HepG2 (cell line): ENCODE data around the gene INPP5E. TPM values are rescaled to one million over a fixed set of nuclear protein-coding genes. Genes with fewer than 3 reads are reported as not detected.

Experiments used
- BCL6 ChIP-seq: IDR thresholded peaks from 2 replicates; pipeline ENCODE4 v1.6.1; 2016; ENCODE audit warnings: missing genetic modification reagents, missing compliant biosample characterization
- FOXJ3 ChIP-seq: sonication (generic); formaldehyde crosslinking; IDR thresholded peaks from 2 replicates; pipeline ENCODE4 v1.4.0; 2020; ENCODE audit warnings: missing genetic modification reagents, mild to moderate bottlenecking, borderline replicate concordance
- FOXM1 ChIP-seq: sonication (generic); formaldehyde crosslinking; IDR thresholded peaks from 2 replicates; pipeline ENCODE4 v1.5.0; 2020; ENCODE audit warnings: missing genetic modification reagents
- HNF4G ChIP-seq, 2 experiments: sonication (generic) in 1 of 2; formaldehyde crosslinking in 1 of 2; IDR thresholded peaks; 2 replicates each; pipeline versions ENCODE4 v1.4.0 to v1.6.1; 2011 to 2020; ENCODE audit warnings: borderline replicate concordance in 2 of 2, low read depth in 2 of 2, mild to moderate bottlenecking in 2 of 2, low read length in 1 of 2, missing genetic modification reagents in 1 of 2, moderate library complexity in 1 of 2
- ISX ChIP-seq: sonication (generic); formaldehyde crosslinking; conservative IDR thresholded peaks from 2 replicates; pipeline ENCODE4 v1.5.0; 2020; ENCODE audit warnings: missing genetic modification reagents
- MED8 ChIP-seq: sonication (generic); formaldehyde crosslinking; IDR thresholded peaks from 2 replicates; pipeline ENCODE4 v1.8.1; 2023; ENCODE audit warnings: mild to moderate bottlenecking, missing genetic modification reagents; ENCODE audit not compliant: insufficient replicate concordance
- NCOA5 ChIP-seq: sonication (generic); formaldehyde crosslinking; IDR thresholded peaks from 2 replicates; pipeline ENCODE4 v1.4.0; 2020; ENCODE audit warnings: missing genetic modification reagents
- NR3C1 ChIP-seq: sonication (generic); formaldehyde crosslinking; IDR thresholded peaks from 2 replicates; pipeline ENCODE4 v1.4.0; 2020; ENCODE audit warnings: missing genetic modification reagents
- POLR2AphosphoS2 ChIP-seq: IDR thresholded peaks from 2 replicates; pipeline ENCODE4 v1.6.1; 2011; ENCODE audit warnings: low read depth, low read length, improper control_type of control experiment
- RBM39 ChIP-seq: fragments of 200-400 bp; formaldehyde crosslinking; IDR thresholded peaks from one replicate; pipeline ENCODE4 v1.6.1; 2018; ENCODE audit warnings: antibody characterized with exemption, mild to moderate bottlenecking, low read depth, low read length; ENCODE audit not compliant: poor library complexity, severe bottlenecking
- RFX1 ChIP-seq: fragments of 450-650 bp; IDR thresholded peaks from 2 replicates; pipeline ENCODE4 v1.6.1; 2017
- SRF ChIP-seq: IDR thresholded peaks from 2 replicates; pipeline ENCODE4 v1.6.1; 2011; ENCODE audit warnings: mild to moderate bottlenecking, low read depth, low read length, moderate library complexity
- SSRP1 ChIP-seq: IDR thresholded peaks from 2 replicates; pipeline ENCODE4 v1.6.1; 2016; ENCODE audit warnings: control low read depth
- TAF1 ChIP-seq: sonication (generic); formaldehyde crosslinking; IDR thresholded peaks from 2 replicates; pipeline ENCODE4 v1.4.0; 2020; ENCODE audit warnings: missing genetic modification reagents
- ZNF12 ChIP-seq: sonication (generic); formaldehyde crosslinking; IDR thresholded peaks from 2 replicates; pipeline ENCODE4 v1.5.0; 2020; ENCODE audit warnings: missing genetic modification reagents
- ZNF30 ChIP-seq: sonication (generic); formaldehyde crosslinking; IDR thresholded peaks from 2 replicates; pipeline ENCODE4 v1.5.0; 2020; ENCODE audit warnings: mild to moderate bottlenecking, missing genetic modification reagents
- ZNF546 ChIP-seq: sonication (generic); formaldehyde crosslinking; conservative IDR thresholded peaks from 2 replicates; pipeline ENCODE4 v1.8.1; 2023; ENCODE audit warnings: mild to moderate bottlenecking, missing genetic modification reagents
- ZNF564 ChIP-seq: sonication (generic); formaldehyde crosslinking; IDR thresholded peaks from 2 replicates; pipeline ENCODE4 v1.8.1; 2023; ENCODE audit warnings: mild to moderate bottlenecking, missing genetic modification reagents
- ZNF678 ChIP-seq: sonication (generic); formaldehyde crosslinking; IDR thresholded peaks from 2 replicates; pipeline ENCODE4 v1.4.0; 2020; ENCODE audit warnings: mild to moderate bottlenecking, missing genetic modification reagents
- polyA plus RNA-seq, 8 experiments: library from polyadenylated mRNA; depleted of rRNA in 3 of 8; stranded (reverse) in 7 of 8; unstranded in 1 of 8; fragments of >200 nt; fragmentation: Illumina TruSeq in 4 of 8; extraction: Trizol in 4 of 8; gene quantifications; 2 replicates each; pipeline versions ENCODE4 v1.2.1 to v1.2.3, GENCODE V29; 2011 to 2016; ENCODE audit warnings: low read depth in 4 of 8, missing spikeins in 1 of 8, mixed read lengths in 1 of 8; ENCODE audit not compliant: insufficient read depth in 1 of 8
- total RNA-seq, 5 experiments: library from RNA; depleted of rRNA; stranded (reverse); fragments of >200 nt; fragmentation: Illumina TruSeq; extraction: Trizol; gene quantifications; 2 replicates each; pipeline ENCODE4 v1.2.3, GENCODE V29; 2016; ENCODE audit warnings: low read depth in 1 of 5
- TF ChIP-seq, protein P1 (sequence below): sonication (generic); formaldehyde crosslinking; IDR thresholded peaks from 2 replicates; pipeline ENCODE4 v1.5.0; 2020; ENCODE audit warnings: missing genetic modification reagents
- TF ChIP-seq, protein P2 (sequence below): sonication (generic); formaldehyde crosslinking; IDR thresholded peaks from 2 replicates; pipeline ENCODE4 v1.5.0; 2020; ENCODE audit warnings: mild to moderate bottlenecking, missing genetic modification reagents
- TF ChIP-seq, protein P3 (sequence below): sonication (generic); formaldehyde crosslinking; IDR thresholded peaks from 2 replicates; pipeline ENCODE4 v1.4.0; 2020; ENCODE audit warnings: missing genetic modification reagents; ENCODE audit errors: not compliant biosample characterization
- TF ChIP-seq, protein P4 (sequence below): sonication (generic); formaldehyde crosslinking; conservative IDR thresholded peaks from 2 replicates; pipeline ENCODE4 v1.4.0; 2020; ENCODE audit warnings: mild to moderate bottlenecking, missing genetic modification reagents, moderate library complexity

INPP5E gene
- total and polyA plus RNA-seq, 2 of the 13 experiments (the other 11 are each of a cell fraction or from before 2014, with no cell fraction given), result 5.5 TPM

DNA sequence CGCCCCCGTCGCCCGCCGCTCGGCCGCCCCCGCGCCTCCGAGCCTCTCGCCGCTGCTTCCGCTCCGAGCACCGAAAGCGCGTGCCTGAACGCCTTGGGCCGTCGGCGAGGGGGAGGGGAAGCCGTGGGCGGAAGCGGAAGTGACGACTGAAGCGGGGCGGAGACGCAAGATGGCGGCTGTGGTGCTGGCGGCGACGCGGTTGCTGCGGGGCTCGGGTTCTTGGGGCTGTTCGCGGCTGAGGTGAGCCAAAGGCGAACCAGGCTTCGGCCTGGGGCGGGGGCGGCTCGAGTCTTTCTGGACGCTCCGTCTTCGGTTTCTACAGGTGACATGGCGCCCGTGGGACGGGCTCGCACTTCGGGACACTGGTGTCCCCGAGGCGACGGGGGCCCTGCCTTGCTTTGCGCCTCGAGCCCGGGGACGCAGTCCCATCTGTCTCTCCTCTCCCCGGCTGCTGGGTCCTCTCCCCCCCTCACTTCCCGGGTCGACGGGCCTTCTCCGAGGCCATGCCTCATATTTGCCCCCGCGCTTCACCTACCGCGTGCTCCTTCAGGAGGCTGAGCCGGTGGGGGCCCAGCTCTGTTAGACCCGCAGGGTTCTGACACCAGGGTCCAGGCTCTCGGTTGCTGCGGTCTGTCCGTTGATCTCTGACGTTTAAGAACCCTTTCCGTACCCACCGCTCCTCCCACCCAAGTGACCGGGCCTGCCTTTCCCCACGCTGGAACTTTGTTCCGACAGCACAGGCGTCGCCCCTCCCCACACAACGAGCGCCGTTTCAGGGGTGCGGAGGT is 29.0 kb downstream of the INPP5E start, which contains the start of the genes ENTR1 and PMPCA (continued):
- TF ChIP-seq ISX (no peak), FOXJ3 (CRISPR knock-in tag) (no peak), POLR2AphosphoS2 (no peak), ZNF12 (CRISPR knock-in tag) (0 out of 2 replicates have a peak, but pooled peaks have one; percentile 24), ZNF678 (no peak), NCOA5 (CRISPR knock-in tag) (no peak), ZNF30 (CRISPR knock-in tag) (no peak; the same call in 1 of the 2 replicates), ZNF546 (CRISPR knock-in tag) (peak; percentile 92; the same call in 1 of the 2 replicates), SSRP1 (no peak), SRF (no peak), TAF1 (peak; percentile 97), RFX1 (no peak), MED8 (CRISPR knock-in tag) (peak; percentile 77), ZNF564 (CRISPR knock-in tag) (no peak), FOXM1 (CRISPR knock-in tag) (no peak), NR3C1 (CRISPR knock-in tag) (no peak), HNF4G (IDR thresholded peaks at IDR 0.05; ENCODE audit: borderline replicate concordance, low read depth, low read length) (no peak), HNF4G (CRISPR knock-in tag; IDR thresholded peaks at IDR 0.05; ENCODE audit: borderline replicate concordance, low read depth) (0 out of 2 replicates have a peak, but pooled peaks have one; percentile 45), BCL6 (CRISPR knock-in tag) (peak; percentile 44), RBM39 (peak; percentile 48)
- TF ChIP-seq, protein P1, sequence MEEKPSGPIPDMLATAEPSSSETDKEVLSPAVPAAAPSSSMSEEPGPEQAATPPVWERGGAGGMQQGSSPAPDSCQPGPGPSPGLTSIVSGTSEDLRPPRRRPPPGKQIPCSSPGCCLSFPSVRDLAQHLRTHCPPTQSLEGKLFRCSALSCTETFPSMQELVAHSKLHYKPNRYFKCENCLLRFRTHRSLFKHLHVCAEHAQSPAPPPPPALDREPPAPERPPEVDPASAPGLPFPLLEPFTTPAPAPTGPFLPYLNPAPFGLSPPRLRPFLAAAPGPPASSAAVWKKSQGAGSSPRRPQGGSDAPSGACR, result 0 out of 2 replicates have a peak, but pooled peaks have one; percentile 52
- TF ChIP-seq, protein P2, sequence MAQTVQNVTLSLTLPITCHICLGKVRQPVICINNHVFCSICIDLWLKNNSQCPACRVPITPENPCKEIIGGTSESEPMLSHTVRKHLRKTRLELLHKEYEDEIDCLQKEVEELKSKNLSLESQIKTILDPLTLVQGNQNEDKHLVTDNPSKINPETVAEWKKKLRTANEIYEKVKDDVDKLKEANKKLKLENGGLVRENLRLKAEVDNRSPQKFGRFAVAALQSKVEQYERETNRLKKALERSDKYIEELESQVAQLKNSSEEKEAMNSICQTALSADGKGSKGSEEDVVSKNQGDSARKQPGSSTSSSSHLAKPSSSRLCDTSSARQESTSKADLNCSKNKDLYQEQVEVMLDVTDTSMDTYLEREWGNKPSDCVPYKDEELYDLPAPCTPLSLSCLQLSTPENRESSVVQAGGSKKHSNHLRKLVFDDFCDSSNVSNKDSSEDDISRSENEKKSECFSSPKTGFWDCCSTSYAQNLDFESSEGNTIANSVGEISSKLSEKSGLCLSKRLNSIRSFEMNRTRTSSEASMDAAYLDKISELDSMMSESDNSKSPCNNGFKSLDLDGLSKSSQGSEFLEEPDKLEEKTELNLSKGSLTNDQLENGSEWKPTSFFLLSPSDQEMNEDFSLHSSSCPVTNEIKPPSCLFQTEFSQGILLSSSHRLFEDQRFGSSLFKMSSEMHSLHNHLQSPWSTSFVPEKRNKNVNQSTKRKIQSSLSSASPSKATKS, result no peak
- TF ChIP-seq, protein P3, sequence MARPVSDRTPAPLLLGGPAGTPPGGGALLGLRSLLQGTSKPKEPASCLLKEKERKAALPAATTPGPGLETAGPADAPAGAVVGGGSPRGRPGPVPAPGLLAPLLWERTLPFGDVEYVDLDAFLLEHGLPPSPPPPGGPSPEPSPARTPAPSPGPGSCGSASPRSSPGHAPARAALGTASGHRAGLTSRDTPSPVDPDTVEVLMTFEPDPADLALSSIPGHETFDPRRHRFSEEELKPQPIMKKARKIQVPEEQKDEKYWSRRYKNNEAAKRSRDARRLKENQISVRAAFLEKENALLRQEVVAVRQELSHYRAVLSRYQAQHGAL (CRISPR knock-in tag), result no peak
- TF ChIP-seq, protein P4, sequence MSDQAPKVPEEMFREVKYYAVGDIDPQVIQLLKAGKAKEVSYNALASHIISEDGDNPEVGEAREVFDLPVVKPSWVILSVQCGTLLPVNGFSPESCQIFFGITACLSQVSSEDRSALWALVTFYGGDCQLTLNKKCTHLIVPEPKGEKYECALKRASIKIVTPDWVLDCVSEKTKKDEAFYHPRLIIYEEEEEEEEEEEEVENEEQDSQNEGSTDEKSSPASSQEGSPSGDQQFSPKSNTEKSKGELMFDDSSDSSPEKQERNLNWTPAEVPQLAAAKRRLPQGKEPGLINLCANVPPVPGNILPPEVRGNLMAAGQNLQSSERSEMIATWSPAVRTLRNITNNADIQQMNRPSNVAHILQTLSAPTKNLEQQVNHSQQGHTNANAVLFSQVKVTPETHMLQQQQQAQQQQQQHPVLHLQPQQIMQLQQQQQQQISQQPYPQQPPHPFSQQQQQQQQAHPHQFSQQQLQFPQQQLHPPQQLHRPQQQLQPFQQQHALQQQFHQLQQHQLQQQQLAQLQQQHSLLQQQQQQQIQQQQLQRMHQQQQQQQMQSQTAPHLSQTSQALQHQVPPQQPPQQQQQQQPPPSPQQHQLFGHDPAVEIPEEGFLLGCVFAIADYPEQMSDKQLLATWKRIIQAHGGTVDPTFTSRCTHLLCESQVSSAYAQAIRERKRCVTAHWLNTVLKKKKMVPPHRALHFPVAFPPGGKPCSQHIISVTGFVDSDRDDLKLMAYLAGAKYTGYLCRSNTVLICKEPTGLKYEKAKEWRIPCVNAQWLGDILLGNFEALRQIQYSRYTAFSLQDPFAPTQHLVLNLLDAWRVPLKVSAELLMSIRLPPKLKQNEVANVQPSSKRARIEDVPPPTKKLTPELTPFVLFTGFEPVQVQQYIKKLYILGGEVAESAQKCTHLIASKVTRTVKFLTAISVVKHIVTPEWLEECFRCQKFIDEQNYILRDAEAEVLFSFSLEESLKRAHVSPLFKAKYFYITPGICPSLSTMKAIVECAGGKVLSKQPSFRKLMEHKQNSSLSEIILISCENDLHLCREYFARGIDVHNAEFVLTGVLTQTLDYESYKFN (CRISPR knock-in tag), result 0 out of 2 replicates have a peak, but pooled peaks have one; percentile 14
